HG02610 (cell line): ENCODE results near the gene PCP2.

Source experiments
- ATAC-seq: cut with Tn5 transposase; IDR thresholded peaks from one replicate; pipeline ENCODE4 v1.9.1; 2021; ENCODE audit warnings: mild to moderate bottlenecking, moderate library complexity; ENCODE audit not compliant: unreplicated experiment

The PCP2 gene

GRCh38 chr19:7633698-7634097 is at the start of gene PCP2:
TSS of gene PCP2 (minus strand) at chr19:7633719. CDS start at chr19:7633457, 262 bp downstream.
- no peak for ATAC-seq

- no peak for ATAC-seq
Measured at GRCh38 chr19:7682175-7682855, 48.8 kb upstream of the PCP2 start.

GRCh38 chr19:7681340-7682174 is 48.0 kb upstream of the PCP2 start:
- no peak for ATAC-seq

GRCh38 chr19:7680606-7681339 is 47.3 kb upstream of the PCP2 start, which contains the start of gene TRAPPC5:
TSS of gene TRAPPC5 (plus strand) at chr19:7680833. CDS start at chr19:7682254, 1,421 bp downstream.
- peak; percentile 47 for ATAC-seq

- no peak for ATAC-seq
Measured at GRCh38 chr19:7679771-7680605, 46.5 kb upstream of the PCP2 start.

- ATAC-seq, result no peak
Measured at GRCh38 chr19:7678971-7679751, 45.6 kb upstream of the PCP2 start.

- no peak for ATAC-seq
Measured at GRCh38 chr19:7677669-7678311, 44.3 kb upstream of the PCP2 start.

- ATAC-seq, result no peak
Measured at GRCh38 chr19:7676854-7677253, 43.3 kb upstream of the PCP2 start, which contains the start of gene MCEMP1. TSS of gene MCEMP1 (plus strand) at chr19:7677090. CDS start at chr19:7677121, 31 bp downstream.

- ATAC-seq, result no peak
Measured at GRCh38 chr19:7676376-7676775, 42.9 kb upstream of the PCP2 start.

- ATAC-seq, result no peak
Measured at GRCh38 chr19:7674010-7675005, 40.8 kb upstream of the PCP2 start.

- no peak for ATAC-seq
Measured at GRCh38 chr19:7672522-7672921, 39.0 kb upstream of the PCP2 start.

- ATAC-seq, result no peak
Measured at GRCh38 chr19:7670790-7671189, 37.3 kb upstream of the PCP2 start.

- no peak for ATAC-seq
Measured at GRCh38 chr19:7670150-7670783, 36.7 kb upstream of the PCP2 start.

GRCh38 chr19:7669641-7670040 is 36.1 kb upstream of the PCP2 start:
- no peak for ATAC-seq

GRCh38 chr19:7668842-7669241 is 35.3 kb upstream of the PCP2 start, which contains the start of gene RETN:
TSS of gene RETN (plus strand) at chr19:7669049. CDS start at chr19:7669327, 278 bp downstream.
- no peak for ATAC-seq

- no peak for ATAC-seq
Measured at GRCh38 chr19:7665076-7665475, 31.6 kb upstream of the PCP2 start.

- no peak for ATAC-seq
Measured at GRCh38 chr19:7663706-7664105, 30.2 kb upstream of the PCP2 start.
